GM19395 (cell line): ENCODE results near the gene GPRIN1.

ENCODE experiments used
- ATAC-seq: cut with Tn5 transposase; IDR thresholded peaks from one replicate; pipeline ENCODE4 v1.9.1; 2021; ENCODE audit warnings: mild to moderate bottlenecking, moderate library complexity; ENCODE audit not compliant: unreplicated experiment

Gene GPRIN1

DNA sequence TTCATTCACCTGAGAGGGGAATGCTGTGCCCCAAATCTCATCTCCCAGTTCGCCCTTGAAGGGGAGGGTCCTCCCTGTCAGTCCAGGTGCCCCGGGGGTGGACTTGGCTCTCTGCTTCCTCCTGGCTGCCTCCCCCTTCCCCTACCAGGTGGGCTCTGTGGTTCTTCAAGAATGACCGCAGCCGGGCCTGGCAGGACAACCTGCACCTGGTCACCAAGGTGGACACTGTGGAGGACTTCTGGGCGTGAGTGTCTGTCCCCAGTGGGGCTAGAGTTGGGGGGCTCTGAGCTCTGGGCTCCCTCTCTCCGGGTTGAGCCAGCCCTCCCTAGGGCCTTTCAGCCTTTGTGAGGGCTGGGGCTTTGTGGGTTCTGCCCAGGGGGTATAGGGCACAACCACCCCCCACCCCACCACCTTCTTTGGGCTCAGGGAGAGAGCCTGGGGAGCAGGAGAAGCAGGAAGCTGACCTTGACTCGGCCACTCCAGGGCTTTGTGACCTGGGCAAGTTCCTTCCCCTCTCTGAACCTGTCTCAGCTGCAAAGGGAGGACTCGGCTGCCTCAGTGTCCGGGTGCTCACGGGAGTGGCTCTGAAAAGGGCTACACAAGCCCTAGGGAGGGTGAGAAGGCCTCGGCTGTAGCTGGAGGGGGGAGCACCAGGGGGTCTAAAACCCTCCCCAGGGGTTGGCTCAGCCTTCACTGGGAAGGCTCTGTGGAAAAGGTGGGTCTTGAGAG, 33.7 kb upstream of the GPRIN1 start:
- no peak for ATAC-seq

- no peak for ATAC-seq
Measured at GRCh38 chr5:176642675-176643490, 32.9 kb upstream of the GPRIN1 start.

DNA sequence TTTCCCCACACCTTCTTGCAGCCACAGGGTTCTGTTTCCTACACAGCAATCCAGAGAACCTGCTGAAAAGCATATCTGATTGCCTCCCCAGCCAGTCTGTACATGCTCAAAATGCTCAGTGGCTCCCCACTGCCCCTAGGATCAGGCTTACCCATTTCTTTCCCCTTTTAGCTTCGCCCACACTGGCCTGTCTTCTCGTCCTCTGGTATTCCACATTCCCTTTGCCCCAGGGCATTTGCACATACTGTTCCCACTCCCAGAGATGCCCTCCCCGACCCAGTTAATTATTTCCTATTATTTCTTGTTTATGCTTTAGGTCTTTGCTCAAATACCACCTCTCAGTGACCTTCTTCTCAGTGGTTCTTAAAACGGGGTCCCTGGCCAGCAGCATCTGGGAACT, 30.7 kb upstream of the GPRIN1 start:
- no peak for ATAC-seq

DNA sequence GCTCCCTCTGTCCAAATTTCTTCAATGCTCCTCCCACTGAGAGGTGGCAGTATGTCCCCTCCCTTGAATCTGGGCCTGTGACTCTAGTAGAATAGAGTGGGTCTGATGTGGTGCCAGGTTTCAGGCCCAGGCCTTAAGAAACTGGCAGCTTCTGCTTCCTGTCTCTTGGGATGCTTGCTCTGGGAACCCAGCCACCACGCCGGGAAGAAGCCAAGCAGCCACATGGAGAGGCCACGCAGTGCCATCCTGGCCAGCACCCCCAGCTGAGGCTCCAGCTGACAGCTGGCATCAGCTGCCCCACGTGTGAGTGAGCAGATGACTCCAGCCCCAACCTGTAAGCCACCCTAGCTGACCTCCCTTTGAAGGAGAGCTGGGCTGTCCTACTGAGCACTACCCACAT, 30.0 kb upstream of the GPRIN1 start:
- no peak for ATAC-seq

DNA sequence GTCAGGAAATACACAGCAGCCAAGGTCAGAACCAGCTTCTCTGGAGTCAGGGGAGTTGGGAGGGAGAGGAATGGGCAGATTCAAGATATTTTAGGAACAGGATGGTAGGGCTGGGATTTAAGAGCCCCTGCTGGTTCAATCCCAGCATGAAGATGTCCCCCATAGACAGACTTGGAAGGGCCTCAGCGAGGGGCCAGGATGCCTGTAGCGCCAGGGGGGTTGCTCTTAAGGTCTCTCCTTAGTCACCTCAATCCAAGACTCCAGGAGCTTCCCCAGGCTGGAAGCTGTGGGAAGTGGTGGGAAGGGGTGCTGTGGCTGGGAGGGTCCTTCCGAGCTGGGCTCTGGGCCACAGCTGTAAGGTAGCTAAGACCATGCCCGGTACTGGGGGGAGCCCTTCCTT, 29.3 kb upstream of the GPRIN1 start:
- no peak for ATAC-seq

DNA sequence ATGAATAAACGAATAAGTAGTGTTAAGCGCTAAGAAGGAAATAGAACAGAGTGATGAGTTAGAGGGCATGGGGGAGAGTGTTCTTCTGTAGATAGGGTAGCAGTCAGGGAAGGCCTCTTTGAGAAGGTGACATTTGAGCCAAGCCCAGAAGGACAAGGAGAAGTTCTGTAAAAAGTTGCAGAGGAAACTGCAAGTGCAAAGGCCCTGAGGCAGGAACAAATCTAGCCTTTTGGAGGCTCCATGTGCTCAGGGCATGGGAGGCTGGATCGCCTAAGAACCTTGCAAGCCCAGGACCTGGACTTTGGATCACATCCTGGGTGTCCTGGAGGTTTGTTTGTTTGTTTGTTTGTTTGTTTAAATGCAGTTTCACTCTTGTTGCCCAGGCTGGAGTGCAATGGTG, 28.5 kb upstream of the GPRIN1 start:
- no peak for ATAC-seq

- no peak for ATAC-seq
Measured at GRCh38 chr5:176637556-176637955, 27.6 kb upstream of the GPRIN1 start.

GRCh38 chr5:176636426-176636825, 26.5 kb upstream of the GPRIN1 start:
- ATAC-seq = no peak

DNA sequence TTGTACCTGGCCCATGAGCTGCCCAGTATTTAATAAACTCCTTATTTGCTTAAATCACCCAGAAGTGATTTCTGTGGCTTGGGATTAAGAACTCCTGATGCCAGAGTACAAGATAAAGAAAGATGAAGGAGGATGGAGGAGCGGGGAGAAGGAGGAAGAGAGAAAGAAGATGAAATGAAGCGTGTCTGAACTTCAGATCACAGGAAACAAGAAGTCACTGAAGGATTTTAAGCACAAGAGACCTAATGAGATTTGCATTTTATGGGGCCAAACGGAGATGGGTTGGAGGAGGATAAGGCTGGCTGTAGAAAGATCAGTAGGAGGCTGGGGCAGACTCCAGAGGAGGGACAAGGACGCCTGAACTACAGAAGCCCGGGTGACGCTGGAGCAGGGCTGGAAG, 23.6 kb upstream of the GPRIN1 start:
- ATAC-seq = no peak

DNA sequence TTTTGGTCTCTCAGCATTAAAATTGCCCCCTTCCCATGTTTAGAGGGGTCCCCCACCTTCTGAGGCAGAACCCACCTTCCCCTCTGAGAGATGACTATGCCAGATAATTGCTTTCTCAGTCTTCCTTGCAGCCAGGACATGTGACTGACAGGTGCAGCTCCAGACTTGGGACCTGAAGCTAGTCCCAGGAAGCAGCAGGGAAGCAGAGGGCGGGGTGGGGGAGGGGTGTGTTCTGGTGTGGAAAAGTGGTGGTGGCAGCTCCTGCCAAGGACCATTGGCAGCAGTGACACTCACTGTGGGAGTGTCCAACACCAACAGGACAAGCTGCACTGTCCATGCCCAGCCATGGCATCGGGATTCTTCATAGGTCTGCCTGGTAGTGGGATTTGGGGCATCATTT, 22.8 kb upstream of the GPRIN1 start:
- ATAC-seq = no peak

DNA sequence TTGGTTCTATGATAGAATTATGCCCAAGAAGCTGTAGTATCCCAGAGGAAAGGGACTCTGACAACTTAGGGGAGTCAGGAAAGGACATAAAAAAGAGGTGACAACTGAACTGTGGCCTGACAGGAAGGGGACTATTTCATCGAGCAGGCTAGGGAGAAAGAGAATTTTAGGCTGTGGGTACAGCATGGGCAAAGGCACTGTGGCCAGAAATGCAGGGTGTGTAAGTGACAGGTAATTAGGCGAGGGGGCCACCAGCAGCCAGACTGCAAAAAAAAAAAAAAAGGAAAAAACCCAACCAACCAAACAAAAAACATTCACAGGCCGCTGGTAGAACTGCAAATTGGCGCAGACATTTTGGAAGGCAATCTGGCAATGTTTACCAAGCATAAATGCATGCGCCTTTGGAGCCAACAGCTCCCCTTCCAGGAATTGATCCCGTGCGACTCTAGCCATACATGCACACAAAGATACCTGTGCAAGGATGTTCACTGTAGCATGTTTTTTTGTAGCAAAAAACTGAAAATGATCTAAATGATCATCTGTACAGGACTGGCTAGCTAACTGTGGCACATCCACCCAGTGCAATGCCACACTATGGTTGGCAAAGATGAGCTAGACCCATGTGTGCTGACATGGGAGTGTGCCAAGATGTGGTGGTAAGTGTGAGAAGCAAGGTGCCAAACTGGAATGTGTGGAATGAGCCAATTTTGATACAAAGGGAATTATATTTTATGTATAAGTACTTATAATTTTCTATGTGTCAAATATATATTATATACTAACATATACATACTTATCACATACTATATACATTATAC, 21.6 kb upstream of the GPRIN1 start:
- no peak for ATAC-seq

DNA sequence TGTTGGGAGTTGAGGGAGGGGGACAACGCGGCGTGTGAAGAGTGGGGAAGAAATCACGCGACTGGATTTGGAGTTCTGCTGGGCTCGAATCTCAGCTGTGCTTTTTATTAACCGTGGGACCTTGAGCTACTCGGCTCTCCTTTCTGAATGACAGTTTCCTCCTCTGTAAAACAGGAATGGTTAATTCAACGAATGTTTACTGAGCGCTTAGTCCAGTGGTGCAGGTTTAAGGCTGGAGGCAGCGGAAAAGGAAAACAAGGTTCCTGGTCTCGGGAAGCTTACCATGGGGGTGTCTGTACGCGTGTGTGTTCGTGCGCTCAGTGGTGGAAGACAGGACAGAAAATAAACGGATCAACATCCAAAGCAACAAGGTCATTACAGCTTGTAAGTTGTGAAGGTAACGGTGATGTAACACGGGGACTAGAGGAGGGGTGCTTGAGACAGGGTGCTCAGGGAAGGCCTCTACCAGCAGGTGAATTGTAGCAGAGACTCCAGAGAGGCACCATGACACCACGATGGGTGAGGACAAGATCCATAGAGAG, 20.8 kb upstream of the GPRIN1 start:
- ATAC-seq = no peak

- peak; percentile 63 for ATAC-seq
Measured at GRCh38 chr5:176629853-176630680, 20.1 kb upstream of the GPRIN1 start, which contains the start of the genes EIF4E1B and SNCB. Gene EIF4E1B, plus strand, starts transcription at chr5:176630675. Its CDS starts 12,113 bp downstream, at chr5:176642788. Gene SNCB, minus strand, starts transcription at chr5:176630534. Its CDS starts 880 bp downstream, at chr5:176629654.

DNA sequence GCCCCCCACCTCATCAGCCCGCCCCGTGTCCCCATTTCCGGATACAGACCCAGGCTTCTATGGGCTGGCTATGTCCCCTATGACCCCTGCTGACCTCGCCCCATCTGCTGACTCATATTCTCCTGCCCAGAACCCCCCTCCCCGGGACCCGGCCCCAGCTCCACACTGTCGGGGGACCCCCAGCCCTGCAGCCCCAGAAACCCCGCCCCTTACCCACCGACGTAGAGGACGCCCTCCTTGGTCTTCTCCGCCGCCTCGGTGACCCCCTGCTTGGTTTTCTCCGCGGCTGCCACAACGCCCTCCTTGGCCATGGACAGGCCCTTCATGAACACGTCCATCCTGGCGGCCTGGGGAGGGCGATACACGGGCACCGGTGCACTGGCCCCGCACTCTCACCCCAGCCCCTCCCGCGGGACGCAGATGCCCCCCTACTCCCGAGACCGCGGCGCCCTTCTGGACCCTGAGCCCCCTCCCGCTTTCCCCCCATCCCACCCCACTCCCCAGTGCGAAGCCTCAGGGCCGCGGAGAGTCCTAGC, 19.4 kb upstream of the GPRIN1 start:
- no peak for ATAC-seq

GRCh38 chr5:176628406-176629228, 18.7 kb upstream of the GPRIN1 start:
- no peak for ATAC-seq

GRCh38 chr5:176627582-176627981, 17.6 kb upstream of the GPRIN1 start:
- ATAC-seq = no peak

DNA sequence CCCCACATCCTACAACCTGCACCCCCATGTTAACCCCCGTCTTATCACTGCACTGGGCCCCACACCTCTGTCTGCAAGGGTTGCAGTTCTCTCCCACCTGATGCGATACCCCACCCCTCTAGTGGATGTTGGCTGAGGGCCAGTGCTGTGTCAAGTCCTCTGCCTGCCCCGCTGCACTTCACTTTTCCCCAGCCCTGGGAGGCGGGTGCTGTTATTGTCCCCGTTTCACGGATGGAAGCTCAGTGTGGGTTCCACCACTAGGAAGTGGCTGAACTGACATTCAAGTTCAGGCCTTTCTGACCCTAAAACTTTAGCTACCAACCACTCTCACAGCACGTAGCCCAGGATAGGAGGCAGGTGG, 16.9 kb upstream of the GPRIN1 start:
- no peak for ATAC-seq

- ATAC-seq = no peak
Measured at GRCh38 chr5:176625966-176626875, 16.3 kb upstream of the GPRIN1 start.
